Natural killer cell (primary cell): Measurements from ENCODE around the gene HSD17B12. TPM values are rescaled to one million over a fixed set of nuclear protein-coding genes. Genes with fewer than 3 reads are reported as not detected.

Experiments
- ATAC-seq, 3 donors: fragments of 150-1000 bp in 2 of 3; fragments of 200-7000 bp in 1 of 3; cut with Tn5 transposase; 1 replicate in 1 of 3; 2 replicates in 2 of 3; pipeline ENCODE4 v1.10.0; 2021; ENCODE audit warnings: mild to moderate bottlenecking in 2 of 3, moderate library complexity in 2 of 3
- DNase-seq, 2 donors: peaks; one replicate each; pipeline versions ENCODE4 v3.0.0 to v3.0.0-alpha.2; 2013 to 2021; ENCODE audit warnings: mixed read lengths in 1 of 2
- H3K27ac ChIP-seq: one replicate; pipeline ENCODE4 v1.5.1; 2013; ENCODE audit warnings: mild to moderate bottlenecking, low read length
- H3K27me3 ChIP-seq: one replicate; pipeline ENCODE4 v1.6.1; 2013; ENCODE audit warnings: low read length; ENCODE audit not compliant: control insufficient read depth, insufficient read depth
- H3K36me3 ChIP-seq: one replicate; pipeline ENCODE4 v1.6.1; 2013; ENCODE audit warnings: low read length; ENCODE audit not compliant: control insufficient read depth, insufficient read depth
- H3K4me1 ChIP-seq: one replicate; pipeline ENCODE4 v1.6.1; 2013; ENCODE audit warnings: low read length; ENCODE audit not compliant: control insufficient read depth, insufficient read depth
- H3K4me3 ChIP-seq: one replicate; pipeline ENCODE4 v1.5.1; 2013; ENCODE audit warnings: low read length
- H3K9me3 ChIP-seq: one replicate; pipeline ENCODE4 v1.6.1; 2013; ENCODE audit warnings: low read length; ENCODE audit not compliant: control insufficient read depth, insufficient read depth
- H3K27ac Mint-ChIP-seq, 2 donors: one replicate each; pipeline ENCODE4 v1.8.0; 2022; ENCODE audit warnings: mild to moderate bottlenecking in 2 of 2, mixed read lengths in 2 of 2, moderate library complexity in 1 of 2
- H3K27me3 Mint-ChIP-seq, 2 donors: one replicate each; pipeline ENCODE4 v1.8.0; 2022; ENCODE audit warnings: low read depth in 2 of 2, mixed read lengths in 2 of 2
- H3K36me3 Mint-ChIP-seq: one replicate; pipeline ENCODE4 v1.8.0; 2022; ENCODE audit warnings: mixed read lengths
- H3K4me1 Mint-ChIP-seq, 2 donors: one replicate each; pipeline ENCODE4 v1.8.0; 2022; ENCODE audit warnings: mixed read lengths in 2 of 2
- H3K4me3 Mint-ChIP-seq: one replicate; pipeline ENCODE4 v1.8.0; 2022; ENCODE audit warnings: mild to moderate bottlenecking, moderate library complexity, mixed read lengths
- H3K9me3 Mint-ChIP-seq, 2 donors: one replicate each; pipeline ENCODE4 v1.8.0; 2022; ENCODE audit warnings: mixed read lengths in 2 of 2
- WGBS: methylation state at CpG from one replicate; pipeline ENCODE4 v1.1.7; 2013; ENCODE audit warnings: missing lambda C conversion rate; ENCODE audit not compliant: insufficient coverage; 5-methylcytosine and 5-hydroxymethylcytosine counted together
- intact Hi-C: fragments of 100-400 bp; cut with micrococcal nuclease; formaldehyde crosslinking; loops from one replicate; pipeline ENCODE4 v1.14.2; 2022
- total RNA-seq, 4 donors: library from RNA; stranded (reverse); fragments of 120-200 nt in 1 of 4; gene quantifications; one replicate each; pipeline versions ENCODE4 v1.2.3 to v1.2.4, GENCODE V29; 2013 to 2022
- TF ChIP-seq, protein P1 (sequence below): fragments of 200-600 bp; IDR thresholded peaks from one replicate; pipeline ENCODE4 v1.8.0; 2022; ENCODE audit warnings: antibody characterized with exemption

HSD17B12 gene
- total RNA-seq, 3 donors from 2014 or later (not counting 1 experiment from before 2014, with no cell fraction given), result 21.0 to 26.3 (median 26.1) TPM

DNA sequence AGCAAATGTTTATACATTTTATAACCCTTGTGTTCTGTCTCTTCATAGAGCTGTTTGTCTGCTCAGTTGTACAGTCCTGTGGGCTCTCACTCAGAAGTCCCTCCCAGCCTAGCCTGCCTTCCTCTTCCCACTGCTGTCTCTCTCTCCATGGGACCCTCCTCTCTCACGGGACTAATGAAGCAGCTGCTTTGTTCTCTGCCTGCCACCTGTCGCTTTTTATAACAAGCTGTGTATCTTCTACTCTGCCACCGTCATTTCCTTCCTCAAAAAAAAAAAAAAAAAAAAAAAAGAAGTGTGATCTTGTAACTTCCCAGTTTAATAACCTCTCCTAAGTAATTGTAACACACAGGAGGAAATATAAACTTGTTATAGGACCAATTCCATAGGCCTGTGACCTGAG, 107.9 kb downstream of the HSD17B12 start:
- H3K36me3 ChIP-seq, result no peaks in the 10 kb centered on the region
- intact Hi-C loops, result no loop called here
- H3K36me3 Mint-ChIP-seq, result peaks cover 28% of the 10 kb centered on the region
- no peak overlapping the region for H3K4me3 ChIP-seq
- no peak for DNase-seq
- H3K27ac Mint-ChIP-seq, result peak overlapping the region; percentile 59 to 90
- H3K4me3 Mint-ChIP-seq, result no peak overlapping the region
- TF ChIP-seq, protein P1, sequence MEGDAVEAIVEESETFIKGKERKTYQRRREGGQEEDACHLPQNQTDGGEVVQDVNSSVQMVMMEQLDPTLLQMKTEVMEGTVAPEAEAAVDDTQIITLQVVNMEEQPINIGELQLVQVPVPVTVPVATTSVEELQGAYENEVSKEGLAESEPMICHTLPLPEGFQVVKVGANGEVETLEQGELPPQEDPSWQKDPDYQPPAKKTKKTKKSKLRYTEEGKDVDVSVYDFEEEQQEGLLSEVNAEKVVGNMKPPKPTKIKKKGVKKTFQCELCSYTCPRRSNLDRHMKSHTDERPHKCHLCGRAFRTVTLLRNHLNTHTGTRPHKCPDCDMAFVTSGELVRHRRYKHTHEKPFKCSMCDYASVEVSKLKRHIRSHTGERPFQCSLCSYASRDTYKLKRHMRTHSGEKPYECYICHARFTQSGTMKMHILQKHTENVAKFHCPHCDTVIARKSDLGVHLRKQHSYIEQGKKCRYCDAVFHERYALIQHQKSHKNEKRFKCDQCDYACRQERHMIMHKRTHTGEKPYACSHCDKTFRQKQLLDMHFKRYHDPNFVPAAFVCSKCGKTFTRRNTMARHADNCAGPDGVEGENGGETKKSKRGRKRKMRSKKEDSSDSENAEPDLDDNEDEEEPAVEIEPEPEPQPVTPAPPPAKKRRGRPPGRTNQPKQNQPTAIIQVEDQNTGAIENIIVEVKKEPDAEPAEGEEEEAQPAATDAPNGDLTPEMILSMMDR, result no peak
- H3K27ac ChIP-seq, result peak overlapping the region; percentile 30
- 11% methylated on average over 1 of the region's 3 CpGs for WGBS
- H3K27me3 ChIP-seq, result no peaks in the 10 kb centered on the region
- peak in 2 of 3 donors; percentile 47 to 50 for ATAC-seq
- no peaks in the 10 kb centered on the region for H3K27me3 Mint-ChIP-seq
- peaks cover 4 to 11% of the 10 kb centered on the region in 2 donors for H3K9me3 Mint-ChIP-seq
- H3K4me1 Mint-ChIP-seq, result peaks cover 15 to 16% of the 10 kb centered on the region in 2 donors
- H3K4me1 ChIP-seq, result peaks cover 3% of the 10 kb centered on the region
- H3K9me3 ChIP-seq, result peaks cover 12% of the 10 kb centered on the region

DNA sequence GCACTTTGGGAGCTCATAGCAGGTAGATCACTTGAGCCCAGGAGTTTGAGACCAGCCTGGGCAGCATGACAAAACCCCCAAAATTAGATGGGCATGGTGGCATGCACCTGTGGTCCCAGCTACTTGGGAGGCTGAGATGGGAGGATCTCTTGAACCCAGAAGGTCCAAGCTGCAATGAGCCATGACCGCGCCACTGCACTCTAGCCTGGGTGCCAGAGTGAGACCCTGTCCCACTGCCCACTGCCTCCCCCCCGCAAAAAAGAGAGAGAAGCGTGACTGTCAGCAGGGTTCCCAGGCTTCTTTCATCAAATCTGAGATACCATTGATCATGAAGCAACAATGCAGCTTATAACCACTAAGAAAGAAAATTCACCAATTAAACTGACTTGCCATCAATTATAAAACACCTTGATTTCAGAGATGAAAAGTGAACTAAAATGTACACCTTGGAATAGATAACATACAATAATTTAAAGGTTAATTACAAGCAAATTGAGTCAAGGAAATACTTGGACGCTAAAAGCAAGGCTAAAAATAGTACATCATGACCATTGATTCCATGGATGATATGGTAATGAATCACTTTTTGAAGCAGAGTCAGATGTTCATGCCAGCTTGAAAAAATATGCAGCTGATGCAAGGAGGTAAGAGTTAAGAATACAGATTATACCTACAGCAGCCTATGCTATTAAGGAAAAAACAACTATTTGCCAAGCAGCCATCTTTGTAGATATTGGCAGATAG, 109.3 kb downstream of the HSD17B12 start:
- WGBS, result 93% methylated on average over 5 of the region's 5 CpGs
- peaks cover 2 to 3% of the 10 kb centered on the region in 2 donors for H3K9me3 Mint-ChIP-seq
- TF ChIP-seq, protein P1, result no peak
- H3K36me3 ChIP-seq, result no peaks in the 10 kb centered on the region
- intact Hi-C loops, result no loop called here
- H3K4me3 ChIP-seq, result no peak overlapping the region
- peaks cover 14% of the 10 kb centered on the region for H3K36me3 Mint-ChIP-seq
- no peak overlapping the region for H3K27ac ChIP-seq
- H3K27me3 ChIP-seq, result no peaks in the 10 kb centered on the region
- no peak for ATAC-seq
- H3K4me1 ChIP-seq, result peaks cover 3% of the 10 kb centered on the region
- peaks cover 16 to 20% of the 10 kb centered on the region in 2 donors for H3K4me1 Mint-ChIP-seq
- H3K27me3 Mint-ChIP-seq, result no peaks in the 10 kb centered on the region
- H3K9me3 ChIP-seq, result peaks cover 2% of the 10 kb centered on the region
- H3K27ac Mint-ChIP-seq, result no peak overlapping the region
- H3K4me3 Mint-ChIP-seq, result no peak overlapping the region
- no peak for DNase-seq

DNA sequence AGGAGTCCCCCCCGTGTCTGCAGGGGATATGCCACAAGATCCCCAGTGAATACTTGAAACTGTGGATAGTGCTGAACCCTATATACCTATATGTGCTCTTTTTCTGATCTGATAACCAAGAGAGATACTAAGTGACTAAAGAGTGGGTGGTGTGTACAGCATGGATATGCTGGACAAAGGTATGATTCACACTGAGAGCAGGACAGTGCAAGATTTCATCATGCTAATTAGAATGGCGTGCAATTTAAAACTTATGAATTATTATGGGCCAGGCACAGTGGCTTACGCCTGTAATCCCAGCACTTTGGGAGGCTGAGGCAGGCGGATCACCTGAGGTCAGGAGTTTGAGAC, 109.9 kb downstream of the HSD17B12 start:
- Histone ChIP-seq H3K27me3 (no peaks in the 10 kb centered on the region), H3K4me1 (peaks cover 3% of the 10 kb centered on the region), H3K36me3 (no peaks in the 10 kb centered on the region), H3K27ac (no peak overlapping the region), H3K4me3 (no peak overlapping the region), H3K9me3 (no peaks in the 10 kb centered on the region)
- DNase-seq, result no peak
- Mint-ChIP-seq H3K9me3 (peaks cover 0 to under 1% of the 10 kb centered on the region in 2 donors), H3K4me1 (peaks cover 16 to 22% of the 10 kb centered on the region in 2 donors), H3K27me3 (no peaks in the 10 kb centered on the region), H3K4me3 (no peak overlapping the region), H3K27ac (no peak overlapping the region), H3K36me3 (peaks cover 8% of the 10 kb centered on the region)
- intact Hi-C loops, result no loop called here
- TF ChIP-seq, protein P1, result no peak
- WGBS, result 100% methylated on average over 4 of the region's 4 CpGs
- ATAC-seq, result no peak

DNA sequence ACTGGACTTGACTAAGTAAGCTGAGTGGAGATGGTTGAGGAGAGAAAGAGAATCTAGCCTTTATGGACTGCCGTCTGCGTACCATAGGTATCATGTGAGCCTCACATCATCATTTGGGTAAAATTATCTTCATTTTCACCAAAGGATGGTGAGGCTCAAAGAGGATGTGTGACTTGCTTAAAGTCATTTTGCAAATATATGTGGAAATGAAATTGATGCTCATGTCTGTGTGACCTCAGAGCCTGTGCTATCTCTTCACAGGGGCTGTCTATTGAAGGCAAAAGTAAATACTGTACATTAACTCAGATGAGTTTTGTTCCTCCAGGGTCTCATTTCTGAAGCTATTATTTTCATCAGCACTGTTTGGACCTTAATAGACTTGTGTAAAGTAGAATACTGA, 116.8 kb downstream of the HSD17B12 start:
- TF ChIP-seq, protein P1, result no peak
- intact Hi-C loops, result no loop called here
- no peak for ATAC-seq
- no peak overlapping the region for H3K27ac ChIP-seq
- Mint-ChIP-seq H3K4me1 (peaks cover 0 to 7% of the 10 kb centered on the region in 2 donors), H3K27ac (no peak overlapping the region), H3K9me3 (no peaks in the 10 kb centered on the region), H3K27me3 (no peaks in the 10 kb centered on the region), H3K4me3 (no peak overlapping the region), H3K36me3 (no peaks in the 10 kb centered on the region)
- H3K27me3 ChIP-seq, result no peaks in the 10 kb centered on the region
- H3K9me3 ChIP-seq, result no peaks in the 10 kb centered on the region
- 83% methylated on average over 2 of the region's 2 CpGs for WGBS
- H3K36me3 ChIP-seq, result peaks cover 5% of the 10 kb centered on the region
- H3K4me3 ChIP-seq, result no peak overlapping the region
- H3K4me1 ChIP-seq, result no peaks in the 10 kb centered on the region
- DNase-seq, result no peak
